HCT116 (cell line): ENCODE measurements around the gene BPIFB1.

ENCODE experiments used
- ATF3 ChIP-seq: IDR thresholded peaks from 2 replicates; pipeline ENCODE4 v1.6.1; 2012
- CBX3 ChIP-seq: IDR thresholded peaks from 2 replicates; pipeline ENCODE4 v1.6.1; 2012; ENCODE audit warnings: low read depth
- CTCF ChIP-seq, 3 experiments: fragments of 200-600 bp in 1 of 3; sonication (generic) in 1 of 3; IDR thresholded peaks in 2 of 3; conservative IDR thresholded peaks in 1 of 3; 2 replicates each; pipeline ENCODE4 v1.5.1; 2012 to 2017; ENCODE audit warnings: low read depth in 2 of 3, low read length in 2 of 3, antibody characterized with exemption in 1 of 3, borderline replicate concordance in 1 of 3, control low read depth in 1 of 3, mild to moderate bottlenecking in 1 of 3, mixed read lengths in 1 of 3, mixed run types in 1 of 3, moderate library complexity in 1 of 3; ENCODE audit not compliant: insufficient read depth in 1 of 3
- EGR1 ChIP-seq: IDR thresholded peaks from 2 replicates; pipeline ENCODE4 v1.6.1; 2012; ENCODE audit warnings: low read depth
- EZH2 ChIP-seq: fragments of 200-600 bp; sonication (generic); IDR thresholded peaks from 2 replicates; pipeline ENCODE4 v1.6.1; 2017; ENCODE audit warnings: antibody characterized with exemption, mixed run types
- EZH2phosphoT487 ChIP-seq: fragments of 200-600 bp; IDR thresholded peaks from 2 replicates; pipeline ENCODE4 v1.6.1; 2018; ENCODE audit warnings: antibody characterized with exemption, borderline replicate concordance
- MAX ChIP-seq: IDR thresholded peaks from 2 replicates; pipeline ENCODE4 v1.6.1; 2012
- POLR2A ChIP-seq: IDR thresholded peaks from 2 replicates; pipeline ENCODE4 v1.7.0; 2011; ENCODE audit warnings: borderline replicate concordance; ENCODE audit not compliant: insufficient read depth, insufficient read length; ENCODE audit errors: extremely low read depth
- POLR2AphosphoS5 ChIP-seq: IDR thresholded peaks from 2 replicates; pipeline ENCODE4 v1.6.1; 2011; ENCODE audit warnings: mild to moderate bottlenecking, low read depth, low read length, moderate library complexity
- RAD21 ChIP-seq: IDR thresholded peaks from 2 replicates; pipeline ENCODE4 v1.6.1; 2012; ENCODE audit warnings: low read depth, mild to moderate bottlenecking
- SIN3A ChIP-seq: IDR thresholded peaks from 2 replicates; pipeline ENCODE4 v1.6.1; 2012; ENCODE audit warnings: low read depth
- ZFX ChIP-seq: fragments of 450-650 bp; IDR thresholded peaks from 2 replicates; pipeline ENCODE4 v1.6.1; 2017

GRCh38 chr20:33240923-33241322 is 42.1 kb upstream of the BPIFB1 start:
- TF ChIP-seq SIN3A (no peak), CTCF (IDR thresholded peaks at IDR 0.05 in 2 of 3, conservative IDR thresholded peaks at IDR 0.05 in 1 of 3; ENCODE audit: borderline replicate concordance in 1 of 3, insufficient read depth in 1 of 3, low read depth in 2 of 3, low read length in 2 of 3) (no peak), ZFX (no peak), EZH2phosphoT487 (no peak), POLR2A (no peak), EGR1 (no peak), CBX3 (no peak), POLR2AphosphoS5 (no peak), EZH2 (no peak), ATF3 (no peak), RAD21 (no peak), MAX (no peak)
